Measurements from ENCODE around the gene INO80D. TPM values are rescaled to one million over a fixed set of nuclear protein-coding genes. Genes with fewer than 3 reads are reported as not detected.

The INO80D gene
- total RNA-seq, 1 experiment from 2014 or later = 14.4 TPM

GRCh38 chr2:205965707-205966106 lies 120.3 kb downstream of the INO80D start:
- no TSS peak for BruUV-seq (replicated peaks)
- no peak overlapping the region for H3K27ac ChIP-seq (ENCODE audit: low read depth, low read length)
- H3K4me1 ChIP-seq (ENCODE audit: control insufficient read depth in 1 of 2, insufficient read depth in 2 of 2, low read length in 2 of 2) = no peaks in the 10 kb centered on the region
- no peak for TF ChIP-seq ELF1 (IDR thresholded peaks at IDR 0.05; ENCODE audit: borderline replicate concordance, low read depth)
- TF ChIP-seq, protein P1, sequence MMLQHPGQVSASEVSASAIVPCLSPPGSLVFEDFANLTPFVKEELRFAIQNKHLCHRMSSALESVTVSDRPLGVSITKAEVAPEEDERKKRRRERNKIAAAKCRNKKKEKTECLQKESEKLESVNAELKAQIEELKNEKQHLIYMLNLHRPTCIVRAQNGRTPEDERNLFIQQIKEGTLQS (IDR thresholded peaks at IDR 0.05) = no peak
- no peak for TF ChIP-seq FOSL1 (IDR thresholded peaks at IDR 0.05; ENCODE audit: low read depth)
- TF ChIP-seq JUND (IDR thresholded peaks at IDR 0.05) = no peak
- no peak for TF ChIP-seq POLR2A (IDR thresholded peaks at IDR 0.05; ENCODE audit: borderline replicate concordance, extremely low read depth, insufficient read depth, insufficient read length)
- no peak for TF ChIP-seq EZH2phosphoT487 (IDR thresholded peaks at IDR 0.05; ENCODE audit: borderline replicate concordance)
- TF ChIP-seq, protein P2, sequence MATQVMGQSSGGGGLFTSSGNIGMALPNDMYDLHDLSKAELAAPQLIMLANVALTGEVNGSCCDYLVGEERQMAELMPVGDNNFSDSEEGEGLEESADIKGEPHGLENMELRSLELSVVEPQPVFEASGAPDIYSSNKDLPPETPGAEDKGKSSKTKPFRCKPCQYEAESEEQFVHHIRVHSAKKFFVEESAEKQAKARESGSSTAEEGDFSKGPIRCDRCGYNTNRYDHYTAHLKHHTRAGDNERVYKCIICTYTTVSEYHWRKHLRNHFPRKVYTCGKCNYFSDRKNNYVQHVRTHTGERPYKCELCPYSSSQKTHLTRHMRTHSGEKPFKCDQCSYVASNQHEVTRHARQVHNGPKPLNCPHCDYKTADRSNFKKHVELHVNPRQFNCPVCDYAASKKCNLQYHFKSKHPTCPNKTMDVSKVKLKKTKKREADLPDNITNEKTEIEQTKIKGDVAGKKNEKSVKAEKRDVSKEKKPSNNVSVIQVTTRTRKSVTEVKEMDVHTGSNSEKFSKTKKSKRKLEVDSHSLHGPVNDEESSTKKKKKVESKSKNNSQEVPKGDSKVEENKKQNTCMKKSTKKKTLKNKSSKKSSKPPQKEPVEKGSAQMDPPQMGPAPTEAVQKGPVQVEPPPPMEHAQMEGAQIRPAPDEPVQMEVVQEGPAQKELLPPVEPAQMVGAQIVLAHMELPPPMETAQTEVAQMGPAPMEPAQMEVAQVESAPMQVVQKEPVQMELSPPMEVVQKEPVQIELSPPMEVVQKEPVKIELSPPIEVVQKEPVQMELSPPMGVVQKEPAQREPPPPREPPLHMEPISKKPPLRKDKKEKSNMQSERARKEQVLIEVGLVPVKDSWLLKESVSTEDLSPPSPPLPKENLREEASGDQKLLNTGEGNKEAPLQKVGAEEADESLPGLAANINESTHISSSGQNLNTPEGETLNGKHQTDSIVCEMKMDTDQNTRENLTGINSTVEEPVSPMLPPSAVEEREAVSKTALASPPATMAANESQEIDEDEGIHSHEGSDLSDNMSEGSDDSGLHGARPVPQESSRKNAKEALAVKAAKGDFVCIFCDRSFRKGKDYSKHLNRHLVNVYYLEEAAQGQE (IDR thresholded peaks at IDR 0.05; ENCODE audit: low read depth) = no peak
- TF ChIP-seq EGR1 (IDR thresholded peaks at IDR 0.05; ENCODE audit: low read depth) = no peak
- no peak for TF ChIP-seq CTCF (IDR thresholded peaks at IDR 0.05 in 2 of 3, conservative IDR thresholded peaks at IDR 0.05 in 1 of 3; ENCODE audit: borderline replicate concordance in 1 of 3, insufficient read depth in 1 of 3, low read depth in 2 of 3, low read length in 2 of 3)
- no peak for TF ChIP-seq POLR2AphosphoS5 (IDR thresholded peaks at IDR 0.05; ENCODE audit: low read depth, low read length)
- no peak for TF ChIP-seq TCF7L2 (IDR thresholded peaks at IDR 0.05; ENCODE audit: borderline replicate concordance, extremely low read depth, insufficient read depth, insufficient read length)
- no peak for TF ChIP-seq ZNF274 (IDR thresholded peaks at IDR 0.05; ENCODE audit: low read depth, low read length)
- TF ChIP-seq SP1 (IDR thresholded peaks at IDR 0.05; ENCODE audit: low read depth) = no peak
- no peak for TF ChIP-seq CEBPB (IDR thresholded peaks at IDR 0.05; ENCODE audit: low read depth)
- TF ChIP-seq, protein P3, sequence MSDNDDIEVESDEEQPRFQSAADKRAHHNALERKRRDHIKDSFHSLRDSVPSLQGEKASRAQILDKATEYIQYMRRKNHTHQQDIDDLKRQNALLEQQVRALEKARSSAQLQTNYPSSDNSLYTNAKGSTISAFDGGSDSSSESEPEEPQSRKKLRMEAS (IDR thresholded peaks at IDR 0.05) = no peak
- TF ChIP-seq SRF (IDR thresholded peaks at IDR 0.05; ENCODE audit: low read depth) = no peak
- no peak overlapping the region for H3K4me3 ChIP-seq (replicated peaks in 1 of 2; ENCODE audit: low read depth in 1 of 2, low read length in 2 of 2)
- no peaks in the 10 kb centered on the region for H3K79me2 ChIP-seq (ENCODE audit: insufficient read depth, low read length)
- DNase-seq (ENCODE audit: low read depth, low spot score) (no peak), ATAC-seq (no peak)
- RAD21 ChIA-PET (ENCODE audit: low non-redundant PET in 1 of 2, low total read pairs in 2 of 2, uncharacterized antibody in 2 of 2, unreplicated experiment in 2 of 2) = no interaction called here
- intact Hi-C loops (cut with micrococcal nuclease) = no loop called here
- POLR2A ChIA-PET = no interaction called here
- no peak overlapping the region for H2AFZ ChIP-seq (ENCODE audit: low read depth, low read length, poor library complexity, severe bottlenecking)
- no peaks in the 10 kb centered on the region for H3K9me3 ChIP-seq (ENCODE audit: control insufficient read depth in 1 of 2, insufficient read depth in 1 of 2, low read depth in 1 of 2, low read length in 2 of 2)
- no peaks in the 10 kb centered on the region for H3K36me3 ChIP-seq (ENCODE audit: control insufficient read depth in 1 of 2, insufficient read depth in 2 of 2, low read length in 2 of 2)
- CTCF ChIA-PET = no interaction called here
- no peaks in the 10 kb centered on the region; the same call in 1 of the 2 replicates for H3K27me3 ChIP-seq (ENCODE audit: insufficient read depth, low read length)
- no peaks in the 10 kb centered on the region for H4K20me1 ChIP-seq (ENCODE audit: insufficient read depth)
- no peak overlapping the region for H3K4me2 ChIP-seq (ENCODE audit: low read length)
- H3K9ac ChIP-seq (ENCODE audit: low read length) = no peak overlapping the region
- H3K9me2 ChIP-seq (ENCODE audit: insufficient read depth) = no peaks in the 10 kb centered on the region

Data from HCT116 (cell line).